ENCODE results near the gene NUTM2D.
"Not testable (repeated sequence)": the region's sequence is repeated elsewhere in the genome, so short reads cannot be mapped to it uniquely, and the experiment has no call there.

DNA sequence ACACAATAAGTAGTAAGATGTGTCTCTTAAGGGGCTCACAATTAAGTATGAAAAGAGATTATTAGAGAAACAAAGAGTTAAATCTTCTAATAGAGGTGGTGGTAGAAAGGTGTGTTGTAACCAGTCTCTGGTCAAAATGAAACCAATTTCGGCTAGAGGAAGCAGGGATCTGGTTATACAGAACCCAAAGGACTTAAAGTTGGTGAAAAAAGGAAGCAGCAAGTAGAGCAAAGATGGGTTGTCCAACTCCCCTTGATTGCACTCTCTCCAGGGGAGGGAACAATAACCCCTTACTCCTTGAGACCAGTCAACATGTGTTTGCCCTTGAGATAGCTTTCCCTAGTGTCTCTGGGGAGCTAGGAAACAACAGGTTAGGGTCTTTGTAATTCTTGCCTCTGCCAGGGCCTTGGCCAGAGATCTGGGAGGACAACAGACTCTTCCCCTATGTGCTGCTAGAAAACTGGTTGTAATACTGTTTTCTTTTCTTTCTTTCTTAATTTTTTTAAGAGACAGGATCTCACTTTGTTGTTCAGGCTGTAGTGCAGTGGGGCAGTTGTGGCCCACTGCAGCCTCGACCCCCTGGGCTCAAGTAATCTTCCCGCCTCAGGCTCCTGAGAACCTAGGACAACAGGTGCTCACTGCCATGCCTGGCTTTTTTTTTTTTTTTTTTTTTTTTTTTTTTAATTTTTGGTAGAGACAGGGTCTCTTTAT lies 43.7 kb upstream of the NUTM2D start:
- TF ChIP-seq SP1 (IDR thresholded peaks at IDR 0.05); CTCF (IDR thresholded peaks at IDR 0.05; ENCODE audit: low read depth, low read length, missing input control); RAD21 (IDR thresholded peaks at IDR 0.05); FOXA1 (IDR thresholded peaks at IDR 0.05); RXRA (IDR thresholded peaks at IDR 0.05); REST (IDR thresholded peaks at IDR 0.05); TAF1 (conservative IDR thresholded peaks at IDR 0.05): not testable (repeated sequence)
- TF ChIP-seq, protein P1, sequence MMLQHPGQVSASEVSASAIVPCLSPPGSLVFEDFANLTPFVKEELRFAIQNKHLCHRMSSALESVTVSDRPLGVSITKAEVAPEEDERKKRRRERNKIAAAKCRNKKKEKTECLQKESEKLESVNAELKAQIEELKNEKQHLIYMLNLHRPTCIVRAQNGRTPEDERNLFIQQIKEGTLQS (IDR thresholded peaks at IDR 0.05), result not testable (repeated sequence)
